HG03139 (cell line): ENCODE results near the gene DHX8.

Experiments
- ATAC-seq: cut with Tn5 transposase; IDR thresholded peaks from one replicate; pipeline ENCODE4 v1.9.1; 2021; ENCODE audit not compliant: unreplicated experiment

Gene DHX8

DNA sequence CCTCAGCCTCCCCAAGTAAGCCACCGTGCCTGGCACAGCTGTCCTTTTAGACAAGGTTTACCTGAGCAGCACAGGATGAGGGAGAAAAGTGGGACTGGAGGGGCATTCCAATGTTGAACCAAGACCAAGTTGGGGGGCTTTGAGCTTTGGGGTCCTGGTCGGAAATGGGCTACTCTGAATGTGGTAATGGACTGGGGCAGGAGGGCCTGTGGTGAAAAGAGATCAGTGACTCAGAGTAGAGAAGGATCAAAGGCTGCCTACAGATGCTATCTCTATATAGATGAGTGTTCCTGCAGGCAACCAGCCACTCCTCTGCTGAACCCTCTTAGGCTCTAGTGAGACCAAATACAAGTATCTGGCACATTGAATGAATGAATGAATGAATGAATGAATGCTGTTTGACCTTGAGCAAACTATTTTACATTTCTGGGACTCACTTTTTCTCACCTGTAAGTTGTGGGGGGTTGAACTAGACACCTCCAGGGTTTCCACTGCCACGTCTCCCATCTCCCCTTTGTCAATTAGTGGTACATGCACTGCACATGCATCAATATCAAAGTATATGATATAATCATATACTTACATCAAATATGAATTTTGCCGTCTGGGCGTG lies 88.7 kb downstream of the DHX8 start:
- ATAC-seq, result no peak

DNA sequence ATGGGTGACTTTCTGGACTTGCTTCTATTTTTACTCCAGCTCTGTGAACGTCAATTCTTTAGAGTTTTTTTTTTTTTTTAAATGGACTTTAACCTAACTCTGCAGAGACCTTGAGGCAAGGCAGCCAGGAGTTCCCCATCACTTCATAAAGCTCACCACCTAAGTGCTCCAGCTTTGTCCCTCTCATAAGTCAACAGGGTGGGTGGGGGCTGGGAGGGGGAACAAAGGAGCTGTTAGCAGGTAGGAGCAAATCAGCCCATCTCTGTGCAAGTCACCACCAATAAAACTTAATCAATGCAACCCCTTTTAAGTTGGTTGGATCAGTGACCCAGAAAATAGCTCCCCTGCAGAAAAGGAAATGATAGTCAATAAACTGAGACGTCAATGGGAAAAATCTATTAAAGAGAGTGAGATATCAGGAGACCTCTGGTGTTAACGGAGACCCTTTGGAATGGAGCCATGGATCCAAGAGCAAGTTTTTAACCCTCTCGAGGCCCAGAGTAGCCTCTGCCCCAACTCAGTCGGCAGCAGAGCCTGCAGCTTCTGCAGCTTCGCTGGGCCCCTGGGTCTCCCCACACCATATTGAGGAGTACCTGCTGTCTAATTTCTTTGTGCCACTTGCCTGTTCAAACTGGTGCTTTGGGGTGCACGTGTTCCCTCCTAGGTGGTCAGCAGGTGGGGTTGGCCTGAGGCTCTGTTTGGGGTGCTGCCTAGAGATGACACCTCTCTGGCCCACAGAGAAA lies 90.0 kb downstream of the DHX8 start:
- ATAC-seq, result no peak

GRCh38 chr17:43574348-43574747 lies 90.6 kb downstream of the DHX8 start:
- ATAC-seq, result no peak

DNA sequence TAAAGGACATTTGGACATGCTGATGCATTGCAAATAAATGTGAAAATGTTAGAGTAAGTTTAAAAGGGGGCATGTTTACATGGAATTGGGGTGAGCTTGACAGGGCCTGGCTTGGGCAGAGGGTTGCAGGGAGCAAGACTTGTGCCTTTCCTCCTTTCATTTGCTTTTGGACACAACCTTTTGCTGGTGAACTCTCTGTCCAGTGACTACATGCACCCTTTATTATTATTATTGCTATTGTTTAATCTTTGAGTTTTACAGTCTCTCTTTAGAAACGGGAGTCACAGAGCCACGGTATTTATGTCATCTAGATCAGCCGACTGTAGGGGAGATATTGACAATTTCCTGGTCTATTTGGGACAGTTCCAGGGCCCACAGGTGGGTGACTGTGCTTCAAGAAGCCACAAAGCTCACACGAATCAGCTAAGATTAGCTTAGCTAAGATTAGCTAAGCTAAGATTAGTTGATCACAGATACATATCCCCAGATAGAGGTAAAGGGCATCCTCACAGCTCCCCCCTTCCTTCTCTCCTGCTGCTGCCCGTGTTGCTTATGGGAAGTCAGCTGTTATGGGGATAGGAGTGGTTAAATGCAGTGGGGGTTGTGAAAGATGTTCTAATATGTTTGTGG lies 91.2 kb downstream of the DHX8 start:
- ATAC-seq, result no peak
